BE2C (cell line): ENCODE measurements around the gene ASCL5.
A peak's percentile ranks its signal among the peaks of the same experiment; 100 is the strongest.

Source experiments
- DNase-seq: peaks from one replicate; pipeline ENCODE4 v3.0.0-alpha.2; 2020
- H3K27me3 ChIP-seq: fragments of 250-450 bp; sonication (Bioruptor Pico); 2 replicates; pipeline ENCODE4 v1.5.1; 2020; ENCODE audit warnings: mild to moderate bottlenecking
- H3K36me3 ChIP-seq: fragments of 250-450 bp; sonication (Bioruptor Pico); 2 replicates; pipeline ENCODE4 v1.5.1; 2020; ENCODE audit warnings: mild to moderate bottlenecking
- H3K4me1 ChIP-seq: fragments of 250-450 bp; sonication (Bioruptor Pico); 2 replicates; pipeline ENCODE4 v1.5.1; 2020
- H3K4me3 ChIP-seq: 2 replicates; pipeline ENCODE4 v1.5.1; 2011; ENCODE audit warnings: low read depth, low read length
- H3K9me3 ChIP-seq: fragments of 250-450 bp; sonication (Bioruptor Pico); 2 replicates; pipeline ENCODE4 v1.5.1; 2020
- CTCF ChIP-seq: IDR thresholded peaks from 2 replicates; pipeline ENCODE4 v1.5.1; 2012; ENCODE audit warnings: mild to moderate bottlenecking, low read depth, low read length

ASCL5 gene

DNA sequence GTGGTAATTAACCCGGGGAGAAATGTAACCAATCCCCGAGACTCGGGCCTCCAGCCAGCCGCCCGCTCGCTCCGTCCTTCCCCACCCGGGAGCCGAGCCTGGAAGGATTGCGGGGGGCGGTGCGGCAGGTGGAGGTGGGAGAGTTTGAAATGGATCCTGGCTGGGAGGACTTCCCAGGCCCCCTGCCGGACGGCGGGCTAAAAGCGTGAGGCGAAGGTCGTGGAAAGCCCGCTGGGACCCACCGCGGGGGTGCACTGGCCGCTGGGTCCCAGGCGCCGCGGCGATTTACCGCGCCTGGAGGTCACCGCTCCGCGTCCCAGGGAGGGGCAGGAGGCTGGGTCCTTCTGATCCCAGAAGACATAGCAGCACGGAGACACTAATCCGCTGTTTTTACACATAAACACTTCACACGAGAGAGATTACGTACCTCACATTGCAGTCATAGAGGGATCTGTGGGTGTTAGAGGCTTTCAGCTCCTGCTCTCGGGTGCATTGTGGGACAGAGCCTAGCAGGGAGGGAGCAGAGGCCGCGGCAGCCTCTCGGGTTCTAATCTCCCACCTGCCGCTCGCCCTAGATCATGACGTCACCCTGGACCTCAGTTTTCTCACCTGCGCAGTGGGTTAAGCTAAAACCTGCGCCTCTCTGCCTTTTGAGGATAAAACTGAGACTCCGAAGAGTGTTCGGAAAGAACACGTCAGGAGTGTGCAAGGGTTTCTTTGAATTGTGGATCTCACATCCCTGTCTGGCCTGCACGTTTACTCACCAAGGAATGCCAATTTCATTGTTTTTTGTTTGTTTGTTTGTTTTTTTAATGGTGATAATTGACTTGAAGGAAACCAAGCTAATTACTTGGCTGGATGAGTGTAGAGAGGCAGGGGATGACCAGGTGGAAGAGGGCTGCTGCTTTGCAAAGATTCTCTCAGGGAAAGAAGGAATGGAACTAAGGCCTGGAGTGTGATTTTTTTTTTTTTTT, 44.4 kb upstream of the ASCL5 start:
- Histone ChIP-seq H3K4me3 (peak overlapping the region; percentile 82), H3K27me3 (no peaks in the 10 kb centered on the region), H3K4me1 (0 out of 2 replicates have a peak, but pooled peaks cover 2% of the 10 kb centered on the region), H3K36me3 (no peaks in the 10 kb centered on the region), H3K9me3 (no peaks in the 10 kb centered on the region)
- TF ChIP-seq CTCF, result peak; percentile 38
- DNase-seq, result peak; percentile 54

DNA sequence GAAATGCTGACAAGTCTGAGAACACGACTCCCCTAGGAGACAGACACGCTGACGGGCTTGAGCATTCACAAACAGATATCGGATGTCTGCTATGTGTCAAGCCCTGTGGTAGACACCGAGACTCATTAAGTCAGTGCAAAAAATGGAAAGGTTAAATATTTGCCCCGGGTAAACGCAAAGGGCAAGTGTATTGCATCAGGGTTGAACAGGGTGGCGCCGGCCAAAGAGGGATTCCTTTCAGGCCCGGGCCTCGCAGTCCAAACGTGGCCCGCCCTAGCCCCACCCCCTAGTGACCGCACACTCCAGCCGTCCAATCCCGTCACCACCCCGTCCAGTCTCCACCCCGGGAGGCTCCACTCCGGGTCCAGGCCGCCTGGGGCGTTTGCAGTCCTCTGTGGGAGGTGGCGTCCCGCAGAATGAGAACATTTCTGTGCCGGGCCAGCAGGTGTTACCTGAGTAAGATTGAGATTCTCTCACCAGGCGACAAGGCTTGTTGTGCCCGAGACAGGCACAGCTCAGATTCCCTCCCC, 43.6 kb upstream of the ASCL5 start:
- TF ChIP-seq CTCF, result no peak
- H3K4me3 ChIP-seq, result peak overlapping the region; percentile 82
- H3K27me3 ChIP-seq, result no peaks in the 10 kb centered on the region
- peak; percentile 96 for DNase-seq
- H3K36me3 ChIP-seq, result no peaks in the 10 kb centered on the region
- H3K4me1 ChIP-seq, result 0 out of 2 replicates have a peak, but pooled peaks cover 2% of the 10 kb centered on the region
- H3K9me3 ChIP-seq, result no peaks in the 10 kb centered on the region

- no peaks in the 10 kb centered on the region for H3K27me3 ChIP-seq
- DNase-seq, result no peak
- 0 out of 2 replicates have a peak, but pooled peaks cover 2% of the 10 kb centered on the region for H3K4me1 ChIP-seq
- no peaks in the 10 kb centered on the region for H3K36me3 ChIP-seq
- peak overlapping the region; percentile 82 for H3K4me3 ChIP-seq
- no peak for TF ChIP-seq CTCF
- H3K9me3 ChIP-seq, result no peaks in the 10 kb centered on the region
Measured at GRCh38 chr1:201169971-201170532, 43.1 kb upstream of the ASCL5 start.

DNA sequence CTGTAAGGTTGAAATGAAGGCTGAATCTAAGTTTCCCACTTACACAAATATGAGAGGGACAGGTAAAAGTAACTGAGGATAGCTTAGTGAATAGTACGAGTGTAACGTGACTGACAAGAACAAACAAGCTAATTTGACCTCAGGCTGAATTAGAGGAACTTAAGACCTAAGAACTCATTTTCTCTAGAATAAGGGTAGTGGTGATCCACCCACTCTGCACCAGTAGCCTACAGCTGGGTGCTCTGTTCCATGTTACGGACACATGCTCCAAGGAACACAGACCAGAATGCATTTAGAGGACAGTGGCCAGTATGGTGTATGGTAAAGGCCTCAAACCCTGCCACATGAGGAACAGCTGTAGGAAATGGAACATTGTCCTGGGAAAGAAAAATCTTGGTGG, 42.2 kb upstream of the ASCL5 start:
- H3K9me3 ChIP-seq, result no peaks in the 10 kb centered on the region

DNA sequence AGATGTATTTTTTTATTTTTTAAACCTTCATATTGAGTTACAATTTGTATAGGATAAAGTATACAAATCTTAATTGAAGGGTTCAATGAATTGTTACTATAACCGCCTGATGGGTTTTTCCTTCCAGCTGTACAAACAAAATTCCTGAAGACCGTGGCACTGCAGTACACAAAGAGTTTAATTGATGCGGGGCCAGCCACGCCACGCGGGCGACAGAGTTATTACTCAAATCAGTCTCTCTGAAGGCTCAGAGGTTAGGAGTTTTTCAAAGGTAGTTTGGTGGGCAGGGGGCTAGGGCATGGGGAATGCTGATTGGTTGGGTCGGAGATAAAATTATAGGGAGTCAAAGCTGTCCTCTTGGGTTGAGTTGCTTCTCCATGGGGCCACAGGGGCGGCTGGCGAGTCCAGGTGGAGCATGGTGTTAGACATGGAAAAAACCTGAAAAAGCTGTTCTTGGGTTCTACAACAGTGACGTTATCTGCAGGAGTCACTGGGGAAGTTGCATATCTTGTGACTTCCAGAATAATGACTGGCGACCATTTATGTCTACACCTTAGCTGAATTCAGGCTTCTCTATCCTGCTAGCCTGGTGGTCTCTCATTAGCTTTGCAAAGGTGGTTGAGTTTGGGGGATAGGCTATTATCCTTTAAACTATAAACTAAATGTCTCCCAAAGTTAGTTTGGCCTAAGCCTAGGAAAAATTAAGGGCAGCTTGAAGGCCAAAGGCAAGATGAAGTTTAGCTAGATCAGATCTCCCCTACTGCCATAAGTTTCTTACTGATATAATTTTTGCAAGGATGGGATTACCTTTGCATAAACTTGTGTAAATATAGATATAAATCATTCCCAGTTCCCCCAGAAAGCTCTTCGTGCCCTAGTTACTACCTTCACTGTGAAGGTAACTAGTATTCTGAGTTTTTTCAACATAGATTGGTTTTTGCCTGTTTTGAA, 40.3 kb upstream of the ASCL5 start:
- H3K9me3 ChIP-seq, result no peaks in the 10 kb centered on the region
- H3K4me1 ChIP-seq, result peaks cover 8% of the 10 kb centered on the region
- 0 out of 2 replicates have a peak, but pooled peaks have one; percentile 1 for TF ChIP-seq CTCF
- H3K27me3 ChIP-seq, result no peaks in the 10 kb centered on the region
- H3K4me3 ChIP-seq, result no peak overlapping the region
- DNase-seq, result no peak
- H3K36me3 ChIP-seq, result no peaks in the 10 kb centered on the region

More for the DNA sequence above, 42.2 kb upstream of the ASCL5 start:
- H3K4me1 ChIP-seq, result peaks cover 8% of the 10 kb centered on the region
- H3K4me3 ChIP-seq, result no peak overlapping the region
- DNase-seq, result no peak
- H3K36me3 ChIP-seq, result no peaks in the 10 kb centered on the region
- H3K27me3 ChIP-seq, result no peaks in the 10 kb centered on the region
- TF ChIP-seq CTCF, result no peak
